BLaER1 treated with 17β-estradiol and CSF1 and Interleukin-3, amounts not matched to agents 10 nM and 100 nM (cell line): ENCODE results near the gene ARHGEF25.
A peak's percentile ranks its signal among the peaks of the same experiment; 100 is the strongest.
"Not testable (repeated sequence)": the region's sequence is repeated elsewhere in the genome, so short reads cannot be mapped to it uniquely, and the experiment has no call there.

Source experiments
- H3K27ac ChIP-seq, 11 experiments: shearing (Covaris generic); formaldehyde crosslinking; 2 replicates each; pipeline ENCODE4 v1.8.1; 2022
- H3K27me3 ChIP-seq, 11 experiments: shearing (Covaris generic); formaldehyde crosslinking; 2 replicates each; pipeline ENCODE4 v1.8.1; 2022
- H3K36me3 ChIP-seq, 11 experiments: shearing (Covaris generic); formaldehyde crosslinking; 2 replicates each; pipeline ENCODE4 v1.8.1; 2022
- H3K4me1 ChIP-seq, 10 experiments: shearing (Covaris generic); formaldehyde crosslinking; 2 replicates each; pipeline ENCODE4 v1.8.1; 2022
- H3K4me2 ChIP-seq, 11 experiments: shearing (Covaris generic); formaldehyde crosslinking; 2 replicates each; pipeline ENCODE4 v1.8.1; 2022
- H3K4me3 ChIP-seq, 10 experiments: shearing (Covaris generic); formaldehyde crosslinking; 2 replicates each; pipeline ENCODE4 v1.8.1; 2022
- H3K9ac ChIP-seq, 11 experiments: shearing (Covaris generic); formaldehyde crosslinking; 2 replicates each; pipeline ENCODE4 v1.8.1; 2022
- H3K9me3 ChIP-seq, 11 experiments: shearing (Covaris generic); formaldehyde crosslinking; replicated peaks in 1 of 11; 2 replicates each; pipeline ENCODE4 v1.8.1; 2022
- H4K20me1 ChIP-seq, 11 experiments: shearing (Covaris generic); formaldehyde crosslinking; 2 replicates each; pipeline ENCODE4 v1.8.1; 2022
- Cebpa-rat ChIP-seq, 11 experiments: shearing (Covaris generic); IDR thresholded peaks; 2 replicates each; pipeline ENCODE4 v1.8.1; 2022

ARHGEF25 gene

GRCh38 chr12:57628280-57629191, 17.3 kb downstream of the ARHGEF25 start:
- TF ChIP-seq Cebpa-rat (IDR thresholded peaks at IDR 0.05), result no peak
- Histone ChIP-seq H3K4me2 (no peak overlapping the region), H3K4me1 (peaks cover 9 to 25% (median 17%) of the 10 kb centered on the region in 10 experiments; a peak in 16 of 20 replicates), H3K36me3 (0 out of 22 replicates have a peak, but pooled peaks cover 0 to 6% (median 0%) of the 10 kb centered on the region in 11 experiments), H3K27ac (no peak overlapping the region), H4K20me1 (peaks cover 0 to 32% (median 5%) of the 10 kb centered on the region in 11 experiments; a peak in 13 of 22 replicates), H3K27me3 (peaks cover 99 to 100% (median 100%) of the 10 kb centered on the region in 11 experiments), H3K9me3 (peaks cover 8 to 25% (median 17%) of the 10 kb centered on the region in 11 experiments; a peak in 18 of 22 replicates), H3K4me3 (0 out of 20 replicates have a peak overlapping the region, but pooled peaks of 1 of the 10 experiments have one; percentile 19), H3K9ac (no peak overlapping the region)

GRCh38 chr12:57629897-57630471, 18.7 kb downstream of the ARHGEF25 start:
- no peak for TF ChIP-seq Cebpa-rat (IDR thresholded peaks at IDR 0.05)
- H3K9me3 ChIP-seq, result peaks cover 8 to 25% (median 17%) of the 10 kb centered on the region in 11 experiments; a peak in 18 of 22 replicates
- H3K36me3 ChIP-seq, result 0 out of 22 replicates have a peak, but pooled peaks cover 0 to 6% (median 0%) of the 10 kb centered on the region in 11 experiments
- H3K27me3 ChIP-seq, result peaks cover 92 to 94% (median 93%) of the 10 kb centered on the region in 11 experiments
- H3K4me1 ChIP-seq, result peaks cover 7 to 25% (median 15%) of the 10 kb centered on the region in 10 experiments; a peak in 15 of 20 replicates
- H3K4me3 ChIP-seq, result no peak overlapping the region
- no peak overlapping the region for H3K9ac ChIP-seq
- no peak overlapping the region for H3K4me2 ChIP-seq
- peaks cover 0 to 32% (median 5%) of the 10 kb centered on the region in 11 experiments; a peak in 12 of 22 replicates for H4K20me1 ChIP-seq
- no peak overlapping the region for H3K27ac ChIP-seq

- Histone ChIP-seq H3K9ac (no peak overlapping the region), H3K36me3 (0 out of 22 replicates have a peak, but pooled peaks cover 0 to 6% (median 0%) of the 10 kb centered on the region in 11 experiments), H3K4me3 (no peak overlapping the region), H4K20me1 (peaks cover 0 to 31% (median 5%) of the 10 kb centered on the region in 11 experiments; a peak in 12 of 22 replicates), H3K27me3 (peaks cover 82 to 85% (median 83%) of the 10 kb centered on the region in 11 experiments), H3K4me2 (no peak overlapping the region), H3K9me3 (peaks cover 8 to 25% (median 17%) of the 10 kb centered on the region in 11 experiments; a peak in 18 of 22 replicates), H3K4me1 (peaks cover under 1 to 16% (median 7%) of the 10 kb centered on the region in 10 experiments; a peak in 13 of 20 replicates), H3K27ac (no peak overlapping the region)
- TF ChIP-seq Cebpa-rat (IDR thresholded peaks at IDR 0.05), result no peak
Measured at GRCh38 chr12:57630891-57631433, 19.7 kb downstream of the ARHGEF25 start.

- 0 out of 22 replicates have a peak, but pooled peaks cover 0 to 6% (median 0%) of the 10 kb centered on the region in 11 experiments for H3K36me3 ChIP-seq
- H3K4me3 ChIP-seq, result peak overlapping the region; percentile 56 to 77 (median 68); a peak in 16 of 20 replicates
- no peak for TF ChIP-seq Cebpa-rat (IDR thresholded peaks at IDR 0.05)
- H3K4me2 ChIP-seq, result peak overlapping the region; percentile 90 to 100 (median 98)
- peaks cover 0 to 15% (median 7%) of the 10 kb centered on the region in 10 experiments; a peak in 10 of 20 replicates for H3K4me1 ChIP-seq
- H4K20me1 ChIP-seq, result peaks cover 0 to 26% (median 5%) of the 10 kb centered on the region in 11 experiments; a peak in 12 of 22 replicates
- H3K27me3 ChIP-seq, result peaks cover 75 to 79% (median 77%) of the 10 kb centered on the region in 11 experiments
- peaks cover 8 to 22% (median 17%) of the 10 kb centered on the region in 11 experiments; a peak in 18 of 22 replicates for H3K9me3 ChIP-seq
- H3K27ac ChIP-seq, result no peak overlapping the region
- peak overlapping the region in 2 of 11 experiments; percentile 71 to 79; a peak in 3 of 22 replicates for H3K9ac ChIP-seq
Measured at GRCh38 chr12:57631566-57632072, 20.4 kb downstream of the ARHGEF25 start.

- H3K4me1 ChIP-seq, result peaks cover 0 to 15% (median 7%) of the 10 kb centered on the region in 10 experiments; a peak in 10 of 20 replicates
- peak overlapping the region in 1 of 11 experiments; percentile 40; a peak in 2 of 22 replicates for H3K27ac ChIP-seq
- H3K27me3 ChIP-seq, result peaks cover 68 to 72% (median 70%) of the 10 kb centered on the region in 11 experiments
- H3K4me2 ChIP-seq, result peak overlapping the region; percentile 90 to 100 (median 98)
- H3K9ac ChIP-seq, result peak overlapping the region; percentile 48 to 79 (median 69); a peak in 21 of 22 replicates
- H3K4me3 ChIP-seq, result peak overlapping the region; percentile 56 to 77 (median 68)
- peaks cover 8 to 18% (median 17%) of the 10 kb centered on the region in 11 experiments; a peak in 18 of 22 replicates for H3K9me3 ChIP-seq
- H3K36me3 ChIP-seq, result 0 out of 22 replicates have a peak, but pooled peaks cover 0 to 6% (median 0%) of the 10 kb centered on the region in 11 experiments
- H4K20me1 ChIP-seq, result peaks cover 0 to 26% (median 5%) of the 10 kb centered on the region in 11 experiments; a peak in 12 of 22 replicates
- TF ChIP-seq Cebpa-rat (IDR thresholded peaks at IDR 0.05), result no peak
Measured at GRCh38 chr12:57632073-57632957, 21.1 kb downstream of the ARHGEF25 start.

GRCh38 chr12:57632958-57633840, 22.0 kb downstream of the ARHGEF25 start, which contains the start of gene B4GALNT1:
B4GALNT1 (minus strand) TSS chr12:57633201; CDS start chr12:57632132, 1,069 bp downstream.
- Histone ChIP-seq H3K9ac (peak within 1 kb of the TSS; percentile 48 to 79 (median 69); a peak in 21 of 22 replicates), H3K4me3 (peak within 1 kb of the TSS; percentile 56 to 77 (median 68)), H4K20me1 (peaks cover 0 to 26% (median 5%) of the 10 kb centered on the region in 11 experiments; a peak in 12 of 22 replicates), H3K27me3 (peaks cover 59 to 63% (median 61%) of the 10 kb centered on the region in 11 experiments), H3K4me1 (peaks cover 0 to 15% (median 7%) of the 10 kb centered on the region in 10 experiments; a peak in 10 of 20 replicates), H3K36me3 (0 out of 22 replicates have a peak, but pooled peaks cover 0 to 6% (median 0%) of the 10 kb centered on the region in 11 experiments), H3K9me3 (peaks cover 3 to 9% (median 8%) of the 10 kb centered on the region in 11 experiments; a peak in 16 of 22 replicates), H3K27ac (peak within 1 kb of the TSS in 1 of 11 experiments; percentile 40; a peak in 2 of 22 replicates), H3K4me2 (peak within 1 kb of the TSS; percentile 90 to 100 (median 98))
- no peak for TF ChIP-seq Cebpa-rat (IDR thresholded peaks at IDR 0.05)

- H3K4me2 ChIP-seq, H3K4me3 ChIP-seq, H3K36me3 ChIP-seq, H3K9me3 ChIP-seq, H3K9ac ChIP-seq, H3K27ac ChIP-seq, H4K20me1 ChIP-seq: not testable (repeated sequence)
- peaks cover 0 to 13% (median 6%) of the 10 kb centered on the region in 10 experiments; a peak in 10 of 20 replicates for H3K4me1 ChIP-seq
- peaks cover 24 to 27% (median 26%) of the 10 kb centered on the region in 11 experiments for H3K27me3 ChIP-seq
Measured at GRCh38 chr12:57636731-57637130, 25.5 kb downstream of the ARHGEF25 start.
